Measurements from ENCODE around the gene RHOBTB1. TPM values are rescaled to one million over a fixed set of nuclear protein-coding genes. Genes with fewer than 3 reads are reported as not detected.
"Not testable (repeated sequence)": the region's sequence is repeated elsewhere in the genome, so short reads cannot be mapped to it uniquely, and the experiment has no call there.

The RHOBTB1 gene
- total RNA-seq, 4 donors from 2014 or later, result 5.1 to 15.7 (median 12.6) TPM

DNA sequence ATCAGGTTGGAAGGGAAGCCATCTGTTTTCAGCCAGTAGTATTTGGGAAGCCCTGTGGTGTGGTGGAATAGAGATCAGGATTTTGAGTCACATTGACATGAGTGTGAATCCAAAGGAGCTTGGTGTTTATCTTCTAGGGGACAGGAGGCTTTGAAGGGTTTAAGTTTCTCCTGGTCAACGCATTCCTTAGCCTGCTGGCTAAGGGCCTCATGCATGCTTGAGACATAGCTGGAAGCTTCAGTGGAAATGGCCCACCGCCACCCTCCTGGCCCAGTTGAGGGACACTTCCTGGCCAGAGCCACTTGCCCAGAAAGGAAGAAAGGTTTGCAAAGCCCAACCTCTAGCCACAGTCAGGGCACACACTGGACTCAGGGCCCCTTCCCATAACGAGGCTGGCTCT lies 94.8 kb downstream of the RHOBTB1 start:
- H3K4me1 ChIP-seq, result peaks cover 0 to 10% (median 0%) of the 10 kb centered on the region in 4 donors
- TF ChIP-seq POLR2A (IDR thresholded peaks at IDR 0.05), result no peak
- TF ChIP-seq, protein P1, sequence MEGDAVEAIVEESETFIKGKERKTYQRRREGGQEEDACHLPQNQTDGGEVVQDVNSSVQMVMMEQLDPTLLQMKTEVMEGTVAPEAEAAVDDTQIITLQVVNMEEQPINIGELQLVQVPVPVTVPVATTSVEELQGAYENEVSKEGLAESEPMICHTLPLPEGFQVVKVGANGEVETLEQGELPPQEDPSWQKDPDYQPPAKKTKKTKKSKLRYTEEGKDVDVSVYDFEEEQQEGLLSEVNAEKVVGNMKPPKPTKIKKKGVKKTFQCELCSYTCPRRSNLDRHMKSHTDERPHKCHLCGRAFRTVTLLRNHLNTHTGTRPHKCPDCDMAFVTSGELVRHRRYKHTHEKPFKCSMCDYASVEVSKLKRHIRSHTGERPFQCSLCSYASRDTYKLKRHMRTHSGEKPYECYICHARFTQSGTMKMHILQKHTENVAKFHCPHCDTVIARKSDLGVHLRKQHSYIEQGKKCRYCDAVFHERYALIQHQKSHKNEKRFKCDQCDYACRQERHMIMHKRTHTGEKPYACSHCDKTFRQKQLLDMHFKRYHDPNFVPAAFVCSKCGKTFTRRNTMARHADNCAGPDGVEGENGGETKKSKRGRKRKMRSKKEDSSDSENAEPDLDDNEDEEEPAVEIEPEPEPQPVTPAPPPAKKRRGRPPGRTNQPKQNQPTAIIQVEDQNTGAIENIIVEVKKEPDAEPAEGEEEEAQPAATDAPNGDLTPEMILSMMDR (IDR thresholded peaks at IDR 0.05), result no peak
- no peaks in the 10 kb centered on the region for H3K27me3 ChIP-seq
- H3K4me3 ChIP-seq, result no peak overlapping the region
- DNase-seq, result no peak
- H3K27ac ChIP-seq, result no peak overlapping the region
- H3K36me3 ChIP-seq, result no peaks in the 10 kb centered on the region
- H3K9me3 ChIP-seq, result no peaks in the 10 kb centered on the region

DNA sequence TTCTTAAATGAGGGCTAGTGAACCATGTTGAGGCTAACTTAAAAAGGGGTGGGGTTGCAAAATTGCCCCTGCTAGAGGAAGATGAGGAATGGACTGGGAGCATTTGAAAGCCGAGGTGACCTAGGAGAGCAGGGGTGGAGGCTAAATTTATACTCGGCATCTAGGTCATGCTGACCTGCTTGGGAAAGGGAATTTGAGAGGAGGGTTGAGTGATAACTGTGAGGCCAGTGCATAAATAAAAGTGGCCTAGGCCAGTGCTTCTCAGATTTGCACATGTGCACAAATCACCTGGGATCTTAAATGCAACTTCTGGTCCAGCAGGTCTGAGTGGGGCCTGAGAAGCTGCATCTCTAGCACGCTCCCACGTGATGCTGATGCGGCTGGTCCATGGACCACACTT lies 95.3 kb downstream of the RHOBTB1 start:
- Histone ChIP-seq H3K9me3 (no peaks in the 10 kb centered on the region), H3K4me1 (peaks cover 0 to 10% (median 0%) of the 10 kb centered on the region in 4 donors), H3K36me3 (no peaks in the 10 kb centered on the region), H3K4me3 (no peak overlapping the region), H3K27ac (no peak overlapping the region), H3K27me3 (no peaks in the 10 kb centered on the region)
- TF ChIP-seq, protein P1 (IDR thresholded peaks at IDR 0.05), result no peak
- no peak for TF ChIP-seq POLR2A (IDR thresholded peaks at IDR 0.05)
- DNase-seq, result no peak

DNA sequence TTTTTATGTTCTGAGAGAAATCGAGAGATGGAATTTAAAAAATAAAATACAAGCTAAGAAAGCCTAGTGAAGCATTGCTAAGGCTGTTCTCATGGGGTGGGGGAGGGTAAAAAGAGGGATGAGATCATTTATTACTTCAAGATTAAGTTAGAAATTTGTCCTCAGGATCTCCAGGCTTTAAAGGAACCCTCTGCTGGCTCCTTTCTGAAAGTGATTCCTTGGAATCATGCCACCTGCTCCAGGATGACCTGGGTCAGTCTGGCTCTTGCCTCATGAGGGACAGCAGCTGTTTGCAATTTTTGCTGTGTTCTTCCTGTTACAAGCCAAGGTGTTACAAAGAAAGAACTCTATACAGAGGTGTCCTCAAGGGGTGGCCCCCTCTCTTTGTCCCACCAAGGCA lies 95.9 kb downstream of the RHOBTB1 start:
- H3K4me1 ChIP-seq, result peaks cover 0 to 10% (median 0%) of the 10 kb centered on the region in 4 donors
- H3K9me3 ChIP-seq, result no peaks in the 10 kb centered on the region
- H3K4me3 ChIP-seq, result no peak overlapping the region
- no peak for DNase-seq
- no peaks in the 10 kb centered on the region for H3K27me3 ChIP-seq
- H3K27ac ChIP-seq, result no peak overlapping the region
- no peaks in the 10 kb centered on the region for H3K36me3 ChIP-seq
- TF ChIP-seq, protein P1 (IDR thresholded peaks at IDR 0.05), result no peak
- no peak for TF ChIP-seq POLR2A (IDR thresholded peaks at IDR 0.05)

DNA sequence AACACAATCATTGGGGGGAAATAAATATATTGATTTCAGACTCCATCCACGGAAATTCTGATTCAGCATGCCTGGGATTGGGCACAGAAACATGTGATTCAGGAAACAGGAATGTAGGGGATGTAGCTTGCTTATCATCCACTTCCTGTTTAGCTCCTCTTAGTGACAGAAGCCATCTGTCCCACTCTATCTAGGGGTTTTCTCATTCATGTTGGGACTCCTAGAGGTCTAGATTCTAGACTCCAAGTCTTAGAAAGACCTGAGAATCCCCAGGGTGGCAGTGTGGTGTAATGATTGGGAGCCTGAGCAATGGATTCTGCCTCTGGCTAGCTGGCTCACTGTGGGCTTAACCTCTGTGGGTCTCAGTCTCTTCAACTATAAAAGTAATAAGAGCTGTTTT lies 97.8 kb downstream of the RHOBTB1 start:
- TF ChIP-seq, protein P1 (IDR thresholded peaks at IDR 0.05), result no peak
- no peak for TF ChIP-seq POLR2A (IDR thresholded peaks at IDR 0.05)
- Histone ChIP-seq H3K4me1 (peaks cover 0 to 10% (median 0%) of the 10 kb centered on the region in 4 donors), H3K4me3 (no peak overlapping the region), H3K9me3 (no peaks in the 10 kb centered on the region), H3K27me3 (no peaks in the 10 kb centered on the region), H3K36me3 (no peaks in the 10 kb centered on the region), H3K27ac (no peak overlapping the region)
- DNase-seq, result no peak

DNA sequence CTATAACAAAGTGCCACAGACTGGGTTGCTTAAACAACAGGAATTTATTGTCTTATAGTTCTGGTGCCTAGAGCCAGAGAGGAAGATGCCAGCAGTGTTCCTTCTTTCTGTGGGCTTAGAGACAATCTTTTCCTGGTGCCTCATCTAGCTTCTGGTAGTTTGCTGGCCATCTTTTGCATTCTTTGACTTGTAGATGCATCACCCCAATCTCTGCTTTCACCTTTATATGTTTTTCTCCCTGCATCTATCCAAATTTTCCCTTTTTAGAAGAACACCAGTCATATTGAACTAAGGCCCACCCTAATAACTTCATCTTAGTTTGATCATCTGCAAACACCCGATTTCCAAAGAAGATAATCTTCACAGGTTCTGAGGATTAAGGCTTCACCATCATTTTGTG lies 98.9 kb downstream of the RHOBTB1 start:
- Histone ChIP-seq H3K9me3 (no peaks in the 10 kb centered on the region), H3K36me3 (no peaks in the 10 kb centered on the region), H3K27me3 (no peaks in the 10 kb centered on the region), H3K4me1 (peaks cover 0 to 10% (median 0%) of the 10 kb centered on the region in 4 donors), H3K27ac (no peak overlapping the region), H3K4me3 (no peak overlapping the region)
- no peak for TF ChIP-seq POLR2A (IDR thresholded peaks at IDR 0.05)
- TF ChIP-seq, protein P1 (IDR thresholded peaks at IDR 0.05), result no peak
- no peak for DNase-seq

DNA sequence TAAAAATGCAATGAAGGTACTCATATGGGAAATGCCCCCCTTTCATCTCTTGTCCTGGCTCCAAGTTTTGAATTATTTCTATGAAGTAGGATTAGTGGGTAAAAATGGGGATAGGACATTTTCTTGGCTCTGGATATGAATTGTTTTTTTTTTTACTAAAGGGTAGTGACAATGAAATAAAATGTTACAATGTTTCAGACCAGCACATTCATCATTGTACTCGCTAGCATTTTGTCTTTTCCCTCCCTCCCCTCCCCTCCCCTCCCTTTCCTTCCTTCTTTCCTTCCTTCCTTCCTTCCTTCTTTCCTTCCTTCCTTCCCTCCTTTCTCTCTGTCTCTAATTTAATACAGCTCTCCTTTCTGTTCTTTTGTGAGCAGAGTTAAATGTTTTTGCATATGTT lies 101.3 kb downstream of the RHOBTB1 start:
- H3K27me3 ChIP-seq, result no peaks in the 10 kb centered on the region
- H3K4me1 ChIP-seq, result no peaks in the 10 kb centered on the region
- TF ChIP-seq, protein P1 (IDR thresholded peaks at IDR 0.05), result no peak
- TF ChIP-seq POLR2A (IDR thresholded peaks at IDR 0.05), result no peak
- H3K36me3 ChIP-seq, result no peaks in the 10 kb centered on the region
- no peak overlapping the region for H3K27ac ChIP-seq
- DNase-seq, result no peak
- no peak overlapping the region for H3K4me3 ChIP-seq
- no peaks in the 10 kb centered on the region for H3K9me3 ChIP-seq

DNA sequence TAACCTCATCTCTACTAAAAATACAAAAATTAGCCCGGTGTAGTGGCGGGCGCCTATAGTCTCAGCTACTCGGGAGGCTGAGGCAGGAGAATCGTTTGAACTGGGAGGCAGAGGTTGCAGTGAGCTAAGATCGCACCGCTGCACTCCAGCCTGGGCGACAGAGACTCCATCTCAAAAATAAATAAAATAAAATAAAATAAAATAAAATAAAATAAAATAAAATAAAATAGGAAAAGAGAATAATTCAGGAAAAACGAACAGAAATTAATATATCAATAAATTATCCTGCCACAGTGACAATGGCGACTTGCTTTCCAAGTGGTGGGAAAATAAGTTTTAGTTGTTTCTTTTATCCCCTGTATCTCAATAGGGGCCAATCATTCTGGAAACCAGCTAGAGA lies 102.8 kb downstream of the RHOBTB1 start:
- not testable (repeated sequence) for H3K27me3 ChIP-seq, H3K27ac ChIP-seq, H3K4me3 ChIP-seq, H3K36me3 ChIP-seq, H3K9me3 ChIP-seq, H3K4me1 ChIP-seq, DNase-seq
